Cardiac fibroblast (primary cell): ENCODE data around the gene MAP2.

Experiments used
- DNase-seq, 2 donors: peaks; one replicate each; pipeline versions ENCODE4 v3.0.0 to v3.0.0-alpha.2; 2010; ENCODE audit warnings: low read depth in 2 of 2
- H3K4me3 ChIP-seq, 2 donors: replicated peaks in 1 of 2; 1 replicate in 1 of 2; 2 replicates in 1 of 2; pipeline ENCODE4 v1.5.1; 2011; ENCODE audit warnings: low read depth in 2 of 2, low read length in 2 of 2, mild to moderate bottlenecking in 2 of 2, moderate library complexity in 1 of 2
- TF ChIP-seq, protein P1 (sequence below): IDR thresholded peaks from one replicate; pipeline ENCODE4 v1.5.1; 2011; ENCODE audit warnings: low read depth, mild to moderate bottlenecking, low read length, inconsistent platforms

Gene MAP2

DNA sequence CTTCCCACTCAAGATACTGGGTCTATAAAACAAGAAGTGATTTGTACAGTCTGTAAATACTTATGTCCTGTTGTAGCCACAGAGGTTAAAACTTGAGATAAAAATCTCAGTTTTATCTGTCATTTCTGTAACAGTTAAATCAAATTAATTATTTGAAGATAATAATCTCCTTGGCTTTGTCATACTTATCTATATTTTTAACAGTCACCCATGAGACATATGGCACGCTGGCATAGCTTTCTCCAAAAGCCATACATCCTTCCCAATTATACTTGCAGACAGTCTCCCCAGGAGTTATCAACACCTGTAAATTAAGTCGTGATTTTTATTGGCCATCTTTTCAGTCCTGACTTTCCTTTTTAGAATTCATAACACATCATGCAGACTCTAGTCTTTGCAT is 278.9 kb downstream of the MAP2 start:
- H3K4me3 ChIP-seq: no peak overlapping the region
- TF ChIP-seq, protein P1, sequence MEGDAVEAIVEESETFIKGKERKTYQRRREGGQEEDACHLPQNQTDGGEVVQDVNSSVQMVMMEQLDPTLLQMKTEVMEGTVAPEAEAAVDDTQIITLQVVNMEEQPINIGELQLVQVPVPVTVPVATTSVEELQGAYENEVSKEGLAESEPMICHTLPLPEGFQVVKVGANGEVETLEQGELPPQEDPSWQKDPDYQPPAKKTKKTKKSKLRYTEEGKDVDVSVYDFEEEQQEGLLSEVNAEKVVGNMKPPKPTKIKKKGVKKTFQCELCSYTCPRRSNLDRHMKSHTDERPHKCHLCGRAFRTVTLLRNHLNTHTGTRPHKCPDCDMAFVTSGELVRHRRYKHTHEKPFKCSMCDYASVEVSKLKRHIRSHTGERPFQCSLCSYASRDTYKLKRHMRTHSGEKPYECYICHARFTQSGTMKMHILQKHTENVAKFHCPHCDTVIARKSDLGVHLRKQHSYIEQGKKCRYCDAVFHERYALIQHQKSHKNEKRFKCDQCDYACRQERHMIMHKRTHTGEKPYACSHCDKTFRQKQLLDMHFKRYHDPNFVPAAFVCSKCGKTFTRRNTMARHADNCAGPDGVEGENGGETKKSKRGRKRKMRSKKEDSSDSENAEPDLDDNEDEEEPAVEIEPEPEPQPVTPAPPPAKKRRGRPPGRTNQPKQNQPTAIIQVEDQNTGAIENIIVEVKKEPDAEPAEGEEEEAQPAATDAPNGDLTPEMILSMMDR: no peak
- no peak for DNase-seq

- H3K4me3 ChIP-seq: no peak overlapping the region
- no peak for DNase-seq
- TF ChIP-seq, protein P1: no peak
These were observed 289.4 kb downstream of the MAP2 start for GRCh38 chr2:209713219-209713618.

- DNase-seq: no peak
- TF ChIP-seq, protein P1: no peak
- no peak overlapping the region for H3K4me3 ChIP-seq
These were observed 295.2 kb downstream of the MAP2 start for GRCh38 chr2:209719034-209719433.

- DNase-seq: peak in 1 of 2 donors; percentile 50
- no peak overlapping the region for H3K4me3 ChIP-seq
- TF ChIP-seq, protein P1: no peak
These were observed 297.6 kb downstream of the MAP2 start for GRCh38 chr2:209721497-209721896.

GRCh38 chr2:209726311-209726710 is 302.5 kb downstream of the MAP2 start:
- no peak for DNase-seq
- TF ChIP-seq, protein P1: no peak
- no peak overlapping the region for H3K4me3 ChIP-seq

GRCh38 chr2:209727077-209727476 is 303.2 kb downstream of the MAP2 start:
- no peak overlapping the region for H3K4me3 ChIP-seq
- TF ChIP-seq, protein P1: no peak
- no peak for DNase-seq

GRCh38 chr2:209734805-209735204 is 311.0 kb downstream of the MAP2 start:
- H3K4me3 ChIP-seq: no peak overlapping the region
- no peak for DNase-seq
- TF ChIP-seq, protein P1: no peak
